ENCODE data around the gene GDPD3. TPM values are rescaled to one million over a fixed set of nuclear protein-coding genes. Genes with fewer than 3 reads are reported as not detected.

Gene GDPD3
- total and polyA plus RNA-seq, 2 of the 13 experiments (the other 11 are each of a cell fraction or from before 2014, with no cell fraction given) = 18.7 to 20.6 TPM

- TF ChIP-seq NONO (IDR thresholded peaks at IDR 0.05) (no peak), NONO (CRISPR knock-in tag; conservative IDR thresholded peaks at IDR 0.05) (no peak), ZNF30 (CRISPR knock-in tag; IDR thresholded peaks at IDR 0.05) (no peak), MBNL3 (CRISPR knock-in tag; conservative IDR thresholded peaks at IDR 0.05) (no peak), PLSCR1 (CRISPR knock-in tag; IDR thresholded peaks at IDR 0.05; ENCODE audit: borderline replicate concordance) (no peak), IRX3 (CRISPR knock-in tag; IDR thresholded peaks at IDR 0.05; ENCODE audit: borderline replicate concordance, low read depth) (no peak), ZNF597 (CRISPR knock-in tag; IDR thresholded peaks at IDR 0.05) (no peak), ZNF362 (CRISPR knock-in tag; IDR thresholded peaks at IDR 0.05; ENCODE audit: borderline replicate concordance) (no peak), THAP9 (CRISPR knock-in tag; IDR thresholded peaks at IDR 0.05; ENCODE audit: borderline replicate concordance) (no peak), GATAD1 (CRISPR knock-in tag; IDR thresholded peaks at IDR 0.05) (no peak), ZNF629 (CRISPR knock-in tag; conservative IDR thresholded peaks at IDR 0.05) (peak; percentile 96), ZNF263 (CRISPR knock-in tag; IDR thresholded peaks at IDR 0.05) (no peak), IKZF5 (CRISPR knock-in tag; IDR thresholded peaks at IDR 0.05) (0 out of 2 replicates have a peak, but pooled peaks have one; percentile 12), KLF15 (CRISPR knock-in tag; IDR thresholded peaks at IDR 0.05; ENCODE audit: borderline replicate concordance) (no peak), SNRNP70 (IDR thresholded peaks at IDR 0.05; ENCODE audit: low read depth, low read length) (no peak), DMAP1 (CRISPR knock-in tag; IDR thresholded peaks at IDR 0.05) (no peak), ZSCAN25 (CRISPR knock-in tag; IDR thresholded peaks at IDR 0.05) (no peak), ZNF24 (IDR thresholded peaks at IDR 0.05) (peak; percentile 85; the same call in 1 of the 2 replicates)
Observed at GRCh38 chr16:30063278-30063892, 50.0 kb downstream of the GDPD3 start (continued).

Measured in HepG2 (cell line).